ENCODE data around the gene ELOA.

GRCh38 chr1:23799255-23799569, 55.9 kb downstream of the ELOA start:
- TF ChIP-seq CTCF (IDR thresholded peaks at IDR 0.05 in 2 of 3, conservative IDR thresholded peaks at IDR 0.05 in 1 of 3; ENCODE audit: insufficient read depth in 2 of 3, low read depth in 1 of 3, low read length in 3 of 3) (no peak), MAFF (IDR thresholded peaks at IDR 0.05; ENCODE audit: low read length) (no peak), ATF7 (IDR thresholded peaks at IDR 0.05) (no peak), THAP7 (CRISPR knock-in tag; IDR thresholded peaks at IDR 0.05) (no peak), ZNF143 (CRISPR knock-in tag; IDR thresholded peaks at IDR 0.05) (no peak), ETV5 (CRISPR knock-in tag; IDR thresholded peaks at IDR 0.05; ENCODE audit: low read depth) (no peak; the same call in 1 of the 2 replicates), KDM1A (IDR thresholded peaks at IDR 0.05) (no peak), RERE (CRISPR knock-in tag; IDR thresholded peaks at IDR 0.05; ENCODE audit: borderline replicate concordance) (no peak), TSHZ1 (CRISPR knock-in tag; IDR thresholded peaks at IDR 0.05) (no peak)

Measured in K562 (cell line).